ENCODE data around the gene UGT1A6.

Gene UGT1A6

DNA sequence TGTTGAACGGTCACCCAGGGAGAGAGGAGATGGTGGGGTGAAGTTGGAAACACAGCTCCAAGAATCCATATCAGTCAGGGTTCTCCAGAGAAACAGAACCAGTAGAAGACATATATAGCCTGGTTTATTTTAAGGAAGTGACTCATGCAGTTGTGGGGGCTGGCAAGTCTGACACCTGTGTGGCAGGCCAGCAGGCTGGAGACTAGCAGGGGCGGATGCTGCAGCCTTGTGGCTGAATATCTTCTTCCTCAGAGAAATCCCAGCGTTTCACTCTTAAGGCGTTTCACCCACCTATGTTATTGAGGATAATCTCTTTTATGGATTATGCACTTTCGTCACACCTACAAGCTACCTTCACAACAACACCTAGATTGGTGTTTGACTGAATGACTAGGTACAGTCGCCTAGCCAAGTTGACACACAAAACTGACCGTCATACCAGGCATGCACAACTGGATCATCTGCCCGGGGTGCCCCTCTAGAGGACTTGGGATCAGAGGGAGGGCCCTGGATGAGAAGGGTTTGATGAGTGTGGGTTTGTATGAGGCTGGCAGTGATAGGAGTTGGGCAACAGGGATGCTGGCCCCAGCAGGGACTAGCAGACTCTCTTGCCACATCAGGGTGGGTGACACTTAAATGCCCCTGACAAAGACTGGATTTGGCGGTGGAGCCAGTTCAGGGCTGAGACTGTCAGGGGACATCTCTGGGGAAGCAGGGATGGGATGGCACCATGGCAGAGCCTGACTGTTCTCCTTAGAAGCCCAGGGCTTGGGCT is 108.9 kb downstream of the UGT1A6 start:
- DNase-seq = no peak

- no peak for DNase-seq
Measured at GRCh38 chr2:233802132-233802815, 109.6 kb downstream of the UGT1A6 start.

DNA sequence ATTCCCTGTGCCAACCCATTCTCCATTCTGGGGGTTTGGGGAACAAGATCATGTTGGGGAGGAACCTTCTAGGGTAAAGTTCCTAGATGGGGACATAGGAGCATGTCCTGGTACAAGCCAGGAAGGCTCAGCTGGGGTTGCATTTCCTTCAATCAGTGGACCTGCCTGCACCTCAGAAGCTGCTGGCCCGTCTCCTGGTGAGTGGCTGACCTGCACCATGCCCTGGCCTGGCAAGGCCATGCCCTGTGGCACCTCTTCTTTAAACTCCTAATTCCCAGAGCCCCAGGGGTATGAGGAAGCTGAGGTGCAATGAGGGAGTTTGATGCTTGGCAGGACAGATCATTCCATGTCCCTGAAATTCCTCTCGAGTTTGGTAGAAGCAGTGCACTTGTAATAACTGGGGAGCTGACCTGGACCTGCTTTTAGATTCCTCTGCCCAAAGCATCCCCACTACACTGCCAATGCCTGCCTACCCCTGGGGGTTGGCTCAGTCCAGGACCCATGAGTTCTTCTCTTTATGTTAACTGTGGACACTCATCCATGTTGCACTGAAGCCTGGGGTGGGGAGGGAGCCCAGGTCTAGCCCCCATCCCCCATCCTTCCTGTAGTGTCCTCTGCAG is 110.7 kb downstream of the UGT1A6 start:
- DNase-seq = no peak

DNA sequence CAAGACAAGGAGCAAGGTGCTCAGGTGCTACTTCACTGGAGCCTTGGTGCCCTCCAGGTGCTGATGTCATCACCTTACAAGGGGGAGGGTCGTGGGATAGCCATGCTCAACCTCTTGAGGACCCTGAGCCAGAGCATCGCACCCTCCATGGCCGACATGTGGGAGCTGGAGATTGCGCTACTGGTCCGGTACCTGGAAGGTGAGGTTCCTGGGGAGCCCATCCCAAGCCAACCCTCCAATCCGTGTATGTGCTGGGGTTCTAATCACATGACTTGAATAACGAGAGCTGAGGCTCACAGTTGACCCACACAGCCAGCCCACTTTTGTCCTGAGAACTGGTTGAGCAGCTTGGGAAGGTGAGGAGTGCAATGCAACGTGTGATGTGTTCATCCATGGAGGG is 111.3 kb downstream of the UGT1A6 start:
- no peak for DNase-seq

DNA sequence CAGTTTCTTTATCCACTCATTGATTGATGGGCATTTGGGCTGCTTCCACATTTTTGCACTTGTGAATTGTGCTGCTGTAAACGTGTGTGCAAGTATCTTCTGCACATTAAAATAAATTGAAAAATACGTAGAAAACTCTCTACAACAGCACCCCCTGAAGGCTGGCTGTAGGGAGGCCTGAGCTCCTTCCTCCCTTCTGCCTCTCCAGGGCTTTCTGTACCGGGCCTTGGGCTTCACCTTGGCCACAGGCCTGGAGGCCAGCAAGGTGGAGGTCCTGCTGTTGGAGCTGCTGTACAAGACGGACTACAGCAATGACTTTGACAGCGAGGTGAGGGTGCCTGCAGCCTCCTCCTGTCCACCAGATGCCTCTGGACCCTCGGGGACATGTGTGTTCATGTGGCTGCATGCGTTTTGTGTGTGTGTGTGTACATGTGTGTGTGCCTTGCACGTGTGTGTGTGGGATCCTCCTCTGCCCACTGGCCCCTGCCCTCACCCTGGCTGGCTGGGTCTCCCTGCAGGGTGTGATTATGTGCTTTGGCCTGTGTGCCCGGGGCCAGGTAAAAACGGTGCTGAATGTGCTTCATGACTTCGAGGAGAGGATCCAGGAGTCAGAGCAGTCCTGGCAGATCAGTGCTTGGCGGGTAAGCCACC is 114.7 kb downstream of the UGT1A6 start:
- DNase-seq = no peak

DNA sequence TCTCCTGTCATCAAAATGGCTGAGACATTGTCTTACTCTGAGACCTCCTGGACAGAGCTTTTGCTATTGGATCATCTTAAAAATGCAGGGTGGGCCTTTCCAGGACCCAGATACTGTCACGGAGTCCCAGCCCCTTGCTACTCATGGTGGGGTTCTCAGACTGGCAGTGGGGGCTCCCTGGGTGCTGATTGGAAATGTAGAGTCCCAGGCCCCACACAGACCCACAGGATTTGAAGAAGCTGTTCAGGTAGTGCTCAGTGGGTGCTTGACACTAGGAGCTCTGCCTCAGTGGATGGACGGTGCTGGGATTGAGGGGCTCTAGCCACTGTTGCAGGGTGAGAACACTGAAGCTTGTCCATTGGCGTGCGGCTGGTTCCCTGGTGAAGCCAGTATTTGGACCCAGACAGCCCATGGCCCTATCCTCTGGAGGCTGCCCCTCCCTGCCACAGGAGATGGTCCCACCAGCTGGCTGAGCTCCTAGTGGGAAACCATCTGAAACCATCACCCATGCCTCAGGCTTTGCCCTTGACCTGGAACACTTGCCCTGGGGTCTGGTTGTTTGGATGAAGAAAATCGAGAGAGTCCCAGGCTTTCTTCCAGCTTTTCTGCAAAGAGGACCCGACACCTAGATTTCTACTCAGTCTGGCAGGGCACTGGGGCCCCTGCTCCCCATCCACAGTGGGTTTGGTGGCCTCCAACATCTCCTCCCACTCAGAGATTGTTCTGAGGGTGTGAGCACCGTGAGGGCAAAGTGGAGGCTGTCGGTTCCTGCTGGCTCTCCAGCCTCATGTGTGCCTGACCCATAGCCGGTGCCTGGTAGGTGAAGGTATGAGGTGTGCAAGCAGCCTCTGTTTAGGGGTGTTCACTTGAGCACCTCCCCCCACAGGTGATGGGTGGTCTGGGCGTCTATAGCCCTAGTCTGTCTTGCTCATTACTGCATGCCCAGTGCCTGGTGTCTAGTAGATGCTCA is 115.6 kb downstream of the UGT1A6 start:
- DNase-seq = no peak

DNA sequence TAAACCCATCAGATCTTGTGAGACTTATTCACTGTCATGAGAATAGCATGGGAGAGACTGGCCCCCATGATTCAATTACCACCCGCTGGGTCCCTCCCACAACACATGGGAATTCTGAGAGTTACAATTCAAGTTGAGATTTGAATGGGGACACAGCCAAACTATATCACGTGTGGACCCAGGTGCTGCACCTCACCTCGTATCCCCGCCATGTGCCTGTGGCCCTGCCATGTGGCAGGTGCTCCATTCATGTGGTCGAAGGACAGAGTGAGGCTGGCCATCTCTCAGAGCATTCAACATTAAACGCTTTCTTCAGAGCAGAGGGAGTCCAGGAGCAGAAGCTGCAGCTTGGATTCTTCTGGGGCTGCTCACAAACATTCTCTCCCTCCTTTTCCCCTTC is 117.7 kb downstream of the UGT1A6 start:
- DNase-seq = no peak

GRCh38 chr2:233811087-233811486 is 118.4 kb downstream of the UGT1A6 start:
- DNase-seq = no peak

DNA sequence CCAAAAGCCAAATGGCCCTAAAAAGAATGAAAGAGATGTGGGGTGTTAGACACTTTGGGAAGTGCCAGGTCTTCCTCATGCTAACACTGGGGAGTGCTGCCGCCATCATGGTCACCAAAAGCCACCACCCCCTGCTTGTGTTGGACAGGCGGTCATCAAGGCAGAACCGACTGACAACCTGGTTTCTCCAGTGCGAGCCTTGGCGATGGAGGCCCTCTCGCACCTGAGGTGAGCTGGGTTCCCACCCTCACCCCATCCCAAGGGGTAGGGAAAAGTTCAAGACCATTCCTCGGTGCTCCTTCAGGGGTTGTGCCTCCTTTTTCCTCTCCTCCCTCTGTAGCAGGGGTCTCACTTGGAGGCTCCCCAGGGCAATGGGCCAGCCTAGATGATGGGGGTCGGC is 119.0 kb downstream of the UGT1A6 start:
- no peak for DNase-seq

GRCh38 chr2:233813236-233814055 is 120.8 kb downstream of the UGT1A6 start:
- peak; percentile 34 for DNase-seq

DNA sequence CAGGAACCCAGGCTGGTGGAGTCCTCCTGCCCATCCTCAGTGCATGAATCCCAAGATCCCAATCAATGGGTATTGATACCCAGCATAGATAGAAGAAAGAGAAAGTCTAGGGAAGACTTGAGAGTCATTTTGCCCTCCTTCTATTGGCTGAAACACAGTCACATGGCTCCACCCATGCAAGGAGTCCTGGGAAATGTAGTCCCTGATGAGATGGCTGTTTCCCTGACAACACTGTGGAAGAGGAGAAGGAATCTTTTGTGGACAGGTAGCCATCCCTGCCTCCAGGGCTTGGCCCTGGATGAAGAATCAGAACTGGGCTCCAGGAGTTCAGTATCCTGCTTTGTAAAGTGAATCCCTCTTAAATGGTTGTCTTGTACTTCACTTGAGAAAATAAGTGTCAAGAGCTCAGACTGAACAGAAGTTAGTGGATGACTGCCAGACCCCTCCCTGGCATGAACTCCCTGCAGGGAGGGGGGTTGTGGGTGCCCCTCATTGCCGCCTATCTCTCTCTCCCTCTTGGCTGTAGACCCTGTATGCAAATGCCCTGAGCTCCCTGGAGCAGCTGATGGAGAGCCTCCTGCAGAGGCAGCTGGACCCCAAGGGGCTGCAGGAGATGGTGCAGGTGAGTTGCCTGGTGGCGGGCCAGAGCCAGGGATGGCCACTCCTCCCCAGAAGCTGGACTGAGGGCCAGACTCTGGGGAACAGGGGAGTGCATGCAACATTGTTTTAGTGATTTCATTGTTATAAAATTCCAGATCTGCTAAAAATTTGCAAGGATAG is 121.6 kb downstream of the UGT1A6 start:
- DNase-seq = peak; percentile 33

DNA sequence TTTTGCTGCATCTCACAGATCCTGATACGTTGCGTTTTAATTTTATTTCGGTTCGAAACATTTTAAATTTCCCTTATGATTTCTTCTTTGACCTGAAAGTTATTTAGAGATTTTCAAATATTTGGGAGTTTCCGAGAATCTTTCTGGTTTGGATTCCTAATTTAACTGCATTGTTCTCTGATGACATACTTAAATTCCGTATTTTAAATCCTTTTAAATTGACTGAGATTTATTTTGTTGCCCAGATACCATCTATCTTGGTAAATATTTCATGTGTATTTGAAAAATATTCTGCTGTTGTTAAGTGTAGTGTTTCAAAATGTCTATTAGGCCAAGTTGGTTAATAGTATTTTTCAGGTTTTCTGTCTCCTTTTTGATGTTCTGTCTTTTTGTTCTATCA is 123.2 kb downstream of the UGT1A6 start:
- no peak for DNase-seq

DNA sequence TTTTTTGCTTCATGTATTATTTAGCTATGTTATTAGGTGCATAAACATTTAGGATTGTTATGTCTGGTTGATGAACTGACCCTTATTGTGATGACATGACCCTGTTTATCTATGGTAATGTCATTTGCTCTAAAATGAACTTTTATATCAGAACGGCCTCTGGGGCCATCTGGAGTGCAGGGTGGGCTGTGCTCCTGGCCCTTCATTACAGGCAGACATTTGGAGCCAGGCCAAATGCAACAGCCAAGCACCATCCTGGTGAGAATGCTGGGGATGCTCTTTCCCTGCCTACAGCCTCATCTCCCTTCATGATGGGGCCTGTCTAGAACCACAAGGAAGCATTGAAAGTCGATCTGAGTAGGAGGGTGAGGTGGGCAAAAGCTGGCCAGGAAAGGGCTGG is 123.6 kb downstream of the UGT1A6 start:
- DNase-seq = no peak

GRCh38 chr2:233816771-233817170 is 124.1 kb downstream of the UGT1A6 start:
- no peak for DNase-seq

- no peak for DNase-seq
Measured at GRCh38 chr2:233817361-233817911, 124.7 kb downstream of the UGT1A6 start.

DNA sequence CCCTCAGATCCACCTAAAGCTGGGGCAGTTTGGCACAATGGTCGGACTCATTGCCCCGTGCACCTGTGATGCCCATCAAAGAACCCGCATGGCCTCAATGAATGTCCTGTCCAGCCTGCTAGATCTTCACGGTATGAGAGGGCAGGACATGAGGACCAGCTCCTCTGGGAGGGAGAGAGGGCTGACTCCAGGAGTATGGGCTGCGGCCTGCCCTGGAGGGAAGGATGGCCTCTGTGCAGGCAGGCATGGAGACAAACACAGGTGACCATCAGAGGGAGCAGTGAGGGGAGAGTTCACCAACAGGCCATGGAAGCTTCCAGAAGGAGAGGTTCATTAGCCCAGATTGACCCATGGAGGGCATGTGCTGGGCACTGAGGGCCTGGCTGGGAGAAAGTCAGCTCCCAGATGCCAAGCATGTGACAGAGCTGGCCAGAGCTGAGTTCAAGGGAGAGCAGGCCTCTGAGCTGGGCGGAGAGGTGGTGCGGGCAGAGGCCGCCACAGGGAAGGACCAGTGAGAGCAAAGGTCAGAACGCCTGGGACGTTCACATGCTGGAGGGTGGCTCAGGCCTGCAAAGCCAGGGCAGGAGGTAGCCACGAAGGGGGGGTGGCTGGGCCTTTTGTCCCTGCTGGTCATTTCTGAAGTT is 125.4 kb downstream of the UGT1A6 start:
- DNase-seq = no peak

- no peak for DNase-seq
Measured at GRCh38 chr2:233818639-233819621, 126.2 kb downstream of the UGT1A6 start.

Measured in right kidney (tissue), 1 donor.